ENCODE results near the gene SRP54. TPM values are rescaled to one million over a fixed set of nuclear protein-coding genes. Genes with fewer than 3 reads are reported as not detected.

The SRP54 gene
- total and polyA plus RNA-seq, 2 of the 8 experiments (the other 6 are each of a cell fraction or from before 2014, with no cell fraction given), result 19.7 to 60.0 TPM

GRCh38 chr14:34980337-34980900 lies 2.4 kb upstream of the SRP54 start:
- Histone ChIP-seq H3K23ac (ENCODE audit: insufficient read length) (no peak overlapping the region), H4K8ac (ENCODE audit: extremely low read depth, insufficient read depth, low read length) (0 out of 2 replicates have a peak overlapping the region, but pooled peaks have one; percentile 1), H3K27ac (ENCODE audit: low read depth, low read length) (no peak overlapping the region), H3K18ac (ENCODE audit: extremely low read depth, low read length) (no peak overlapping the region), H2BK15ac (ENCODE audit: low read length) (no peak overlapping the region), H4K5ac (ENCODE audit: insufficient read length, low read depth, low read length) (no peak overlapping the region), H3K36me3 (ENCODE audit: control insufficient read depth in 2 of 4, insufficient read depth in 4 of 4, low read length in 3 of 4) (no peaks in the 10 kb centered on the region), H3K4me3 (ENCODE audit: extremely low read depth in 1 of 4, insufficient read depth in 2 of 4, low read depth in 3 of 4, low read length in 4 of 4) (peak overlapping the region; percentile 76 to 84 (median 79); a peak in 5 of 8 replicates), H3K4me1 (replicated peaks in 1 of 4; ENCODE audit: control insufficient read depth in 3 of 4, insufficient read depth in 4 of 4, low read length in 3 of 4) (peaks cover 0 to 5% (median 2%) of the 10 kb centered on the region in 4 experiments; a peak in 3 of 7 replicates), H3K79me1 (ENCODE audit: low read depth, low read length) (peaks cover 5% of the 10 kb centered on the region; the same call in 1 of the 2 replicates), H4K20me1 (replicated peaks in 1 of 2; ENCODE audit: control insufficient read depth in 1 of 2, insufficient read depth in 2 of 2, low read length in 2 of 2) (no peaks in the 10 kb centered on the region), H3K9me3 (ENCODE audit: insufficient read depth in 2 of 2, low read depth in 1 of 2, low read length in 1 of 2) (no peaks in the 10 kb centered on the region), H3K23me2 (ENCODE audit: low read depth, low read length) (peaks cover 12% of the 10 kb centered on the region), H2BK12ac (ENCODE audit: low read depth, low read length) (no peak overlapping the region), H3K4ac (replicated peaks; ENCODE audit: insufficient read length, low read depth, low read length) (no peak overlapping the region), H2AFZ (ENCODE audit: low read length) (no peak overlapping the region), H2BK20ac (ENCODE audit: low read length) (no peak overlapping the region), H3K4me2 (ENCODE audit: insufficient read depth in 1 of 2, low read depth in 2 of 2, low read length in 2 of 2) (peak overlapping the region; percentile 73 to 98; a peak in 3 of 4 replicates), H3K9ac (replicated peaks in 1 of 4; ENCODE audit: extremely low read depth in 1 of 4, low read depth in 3 of 4, low read length in 3 of 4) (no peak overlapping the region), H2AK5ac (ENCODE audit: low read depth, low read length) (no peak overlapping the region), H3K14ac (ENCODE audit: insufficient read length) (no peak overlapping the region), H3K56ac (replicated peaks; ENCODE audit: insufficient read length, low read depth, low read length) (no peak overlapping the region), H2BK5ac (ENCODE audit: low read depth, low read length) (no peak overlapping the region), H3K79me2 (ENCODE audit: control insufficient read depth in 1 of 2, insufficient read depth in 2 of 2, low read length in 2 of 2) (peaks cover 0 to 63% of the 10 kb centered on the region in 2 experiments; a peak in 2 of 4 replicates), H2BK120ac (replicated peaks; ENCODE audit: low read depth, low read length) (no peak overlapping the region), H3K27me3 (replicated peaks in 1 of 4; ENCODE audit: control insufficient read depth in 3 of 4, extremely low read depth in 1 of 4, insufficient read depth in 3 of 4, low read length in 3 of 4) (no peaks in the 10 kb centered on the region), H4K91ac (replicated peaks; ENCODE audit: insufficient read length, low read length) (no peak overlapping the region)
- no peak for DNase-seq (ENCODE audit: low read depth in 1 of 2, low spot score in 2 of 2)
- POLR2A ChIA-PET (ENCODE audit: partially characterized antibody), result interaction anchor here (0.6 to 2.4 kb wide), 5 partner anchors 12 to 673 kb away, joined by 3 to 8 read pairs (median 3); partner anchors contain the start of genes PPP2R3C and PRORP
- 93% methylated on average over 11 of the region's 11 CpGs; no CpG with 5 or more reads in 1 of the 2 experiments for WGBS, 2 experiments (ENCODE audit: extremely low coverage in 1 of 2, insufficient coverage in 1 of 2, insufficient read length in 1 of 2, insufficient replicate concordance in 2 of 2, low coverage in 1 of 2, low lambda C conversion rate in 2 of 2, missing lambda C conversion rate in 1 of 2)
- CTCF ChIA-PET (ENCODE audit: partially characterized antibody), result interaction anchor here (0.6 to 1.9 kb wide), 8 partner anchors 9 to 442 kb away, joined by 3 to 7 read pairs (median 4); partner anchors contain the start of gene BAZ1A
- no peak for FAIRE-seq
- no peak for TF ChIP-seq CBX8 (IDR thresholded peaks at IDR 0.05; ENCODE audit: borderline replicate concordance, low read depth, low read length)
- no peak for TF ChIP-seq JUND (IDR thresholded peaks at IDR 0.05; ENCODE audit: low read length)
- TF ChIP-seq CREB1 (IDR thresholded peaks at IDR 0.05), result no peak
- no peak for TF ChIP-seq RAD21 (IDR thresholded peaks at IDR 0.05 in 1 of 2, conservative IDR thresholded peaks at IDR 0.05 in 1 of 2; ENCODE audit: low read depth in 2 of 2, low read length in 2 of 2)
- TF ChIP-seq E2F6 (IDR thresholded peaks at IDR 0.05), result no peak
- TF ChIP-seq RBBP5 (IDR thresholded peaks at IDR 0.05; ENCODE audit: borderline replicate concordance, low read depth, low read length), result no peak
- TF ChIP-seq POLR2A (IDR thresholded peaks at IDR 0.05; ENCODE audit: control extremely low read depth in 1 of 2, low read depth in 2 of 2, low read length in 2 of 2), result no peak
- no peak for TF ChIP-seq BCL11A (IDR thresholded peaks at IDR 0.05; ENCODE audit: low read depth in 2 of 2, low read length in 2 of 2)
- TF ChIP-seq SP1 (IDR thresholded peaks at IDR 0.05; ENCODE audit: low read depth, low read length), result no peak
- TF ChIP-seq HDAC6 (IDR thresholded peaks at IDR 0.05; ENCODE audit: low read depth, low read length), result no peak
- no peak for TF ChIP-seq YY1 (IDR thresholded peaks at IDR 0.05; ENCODE audit: low read depth, low read length)
- TF ChIP-seq USF2 (IDR thresholded peaks at IDR 0.05; ENCODE audit: low read length), result no peak

All from H1 (cell line).